Fibroblast of gingiva (primary cell): ENCODE measurements around the gene TKT.
"Not testable (repeated sequence)": the region's sequence is repeated elsewhere in the genome, so short reads cannot be mapped to it uniquely, and the experiment has no call there.

Experiments used
- DNase-seq: peaks from one replicate; pipeline ENCODE4 v3.0.0-alpha.2; 2011; ENCODE audit warnings: low read depth

The TKT gene

GRCh38 chr3:53255775-53256703, at the start of gene TKT:
Gene TKT (minus strand): TSS chr3:53256022. CDS start chr3:53255942, 80 bp downstream.
- DNase-seq = peak; percentile 89

GRCh38 chr3:53303957-53304356, 48.1 kb upstream of the TKT start:
- no peak for DNase-seq

GRCh38 chr3:53303549-53303948, 47.7 kb upstream of the TKT start:
- no peak for DNase-seq

- DNase-seq = no peak
Measured at GRCh38 chr3:53300826-53301225, 45.0 kb upstream of the TKT start.

- DNase-seq = peak; percentile 66
Measured at GRCh38 chr3:53299611-53300023, 43.8 kb upstream of the TKT start.

- no peak for DNase-seq
Measured at GRCh38 chr3:53295410-53295809, 39.6 kb upstream of the TKT start.

GRCh38 chr3:53293867-53294266, 38.0 kb upstream of the TKT start:
- no peak for DNase-seq

GRCh38 chr3:53288214-53288613, 32.4 kb upstream of the TKT start:
- no peak for DNase-seq

- DNase-seq = no peak
Measured at GRCh38 chr3:53287131-53287629, 31.4 kb upstream of the TKT start.

- DNase-seq = no peak
Measured at GRCh38 chr3:53286727-53287126, 30.9 kb upstream of the TKT start.

- DNase-seq = no peak
Measured at GRCh38 chr3:53282581-53282980, 26.8 kb upstream of the TKT start.

GRCh38 chr3:53278667-53279066, 22.8 kb upstream of the TKT start:
- DNase-seq = no peak

- no peak for DNase-seq
Measured at GRCh38 chr3:53274938-53275605, 19.2 kb upstream of the TKT start.

GRCh38 chr3:53273146-53273670, 17.4 kb upstream of the TKT start:
- DNase-seq = no peak

- peak; percentile 99 for DNase-seq
Measured at GRCh38 chr3:53269888-53270880, 14.4 kb upstream of the TKT start.

GRCh38 chr3:53269193-53269592, 13.4 kb upstream of the TKT start:
- not testable (repeated sequence) for DNase-seq

GRCh38 chr3:53267766-53268165, 11.9 kb upstream of the TKT start:
- DNase-seq = no peak

- no peak for DNase-seq
Measured at GRCh38 chr3:53264718-53265117, 8.9 kb upstream of the TKT start.

GRCh38 chr3:53263907-53264306, 8.1 kb upstream of the TKT start:
- no peak for DNase-seq

GRCh38 chr3:53261712-53262111, 5.9 kb upstream of the TKT start:
- DNase-seq = no peak

GRCh38 chr3:53260286-53260785, 4.5 kb upstream of the TKT start:
- no peak for DNase-seq
